IPS-NIHi11 (cell line): ENCODE results near the gene ZNF343.
"Not testable (repeated sequence)": the region's sequence is repeated elsewhere in the genome, so short reads cannot be mapped to it uniquely, and the experiment has no call there.

Source experiments
- DNase-seq: peaks from one replicate; pipeline ENCODE4 v3.0.0; 2012; ENCODE audit warnings: mixed read lengths, low spot score

ZNF343 gene

GRCh38 chr20:2508631-2509467 is at the start of gene ZNF343:
Gene ZNF343 (minus strand): TSS chr20:2508915. CDS start chr20:2493895, 15,020 bp downstream.
- DNase-seq: peak; percentile 93

- no peak for DNase-seq
Observed at GRCh38 chr20:2557873-2558580, 49.3 kb upstream of the ZNF343 start.

DNA sequence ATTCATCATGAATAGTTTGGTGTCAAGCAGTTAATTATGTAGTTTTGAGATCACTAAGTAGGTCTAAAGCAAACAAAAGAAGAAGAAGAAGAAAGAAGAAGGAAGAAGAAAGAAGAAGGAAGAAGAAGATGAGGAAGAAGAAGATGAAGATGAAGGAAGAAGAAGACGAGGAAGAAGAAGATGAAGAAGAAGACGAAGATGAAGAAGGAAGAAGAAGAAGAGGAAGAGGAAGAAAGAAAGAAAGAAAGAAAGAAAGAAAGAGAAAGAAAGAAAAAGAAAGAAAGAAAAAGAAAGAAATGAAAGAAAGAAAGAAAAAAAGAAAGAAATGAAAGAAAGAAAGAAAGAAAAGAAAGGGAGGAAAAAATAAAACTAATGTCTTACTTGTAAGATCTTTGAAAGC is 36.9 kb upstream of the ZNF343 start:
- DNase-seq: no peak

- DNase-seq: no peak
Observed at GRCh38 chr20:2544211-2544610, 35.5 kb upstream of the ZNF343 start.

- no peak for DNase-seq
Observed at GRCh38 chr20:2542361-2542760, 33.6 kb upstream of the ZNF343 start.

- DNase-seq: no peak
Observed at GRCh38 chr20:2541940-2542339, 33.2 kb upstream of the ZNF343 start.

DNA sequence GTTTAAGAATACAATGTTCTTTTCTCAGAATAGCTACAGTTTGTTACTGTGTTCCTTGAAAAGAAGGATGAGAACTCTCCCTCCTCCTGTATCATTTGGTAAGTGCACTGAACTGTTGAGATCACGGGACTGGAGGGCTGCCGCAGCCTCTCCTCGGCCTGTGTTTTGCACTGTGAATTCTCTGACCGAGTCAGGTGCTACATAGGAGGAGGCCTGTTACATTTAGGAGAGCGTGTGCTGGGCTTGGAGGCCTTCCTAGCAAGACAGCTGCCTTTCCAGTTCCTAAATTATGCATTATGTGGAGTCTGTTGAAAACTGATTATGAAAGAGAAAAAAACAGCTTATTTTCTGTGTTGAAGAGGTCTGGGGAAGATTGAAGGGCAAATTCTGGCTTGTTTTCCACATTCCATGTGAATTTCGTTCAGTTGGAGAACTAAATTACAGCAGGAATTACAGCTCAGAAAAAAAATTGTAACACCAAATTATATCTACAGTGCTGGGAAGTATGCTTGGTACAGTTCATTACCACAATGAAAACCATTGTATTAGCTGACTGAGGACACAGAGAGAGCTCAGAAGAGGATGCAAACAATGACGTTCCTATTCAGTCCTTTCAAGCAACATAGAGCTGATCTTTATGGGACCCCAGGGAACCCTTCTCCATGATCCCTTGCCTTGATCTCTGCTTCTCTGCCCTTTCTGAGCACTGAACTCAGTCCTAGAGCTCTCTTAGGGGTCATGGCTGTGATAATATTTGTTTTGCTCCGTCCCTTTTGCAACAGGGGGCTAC is 30.4 kb upstream of the ZNF343 start:
- no peak for DNase-seq

DNA sequence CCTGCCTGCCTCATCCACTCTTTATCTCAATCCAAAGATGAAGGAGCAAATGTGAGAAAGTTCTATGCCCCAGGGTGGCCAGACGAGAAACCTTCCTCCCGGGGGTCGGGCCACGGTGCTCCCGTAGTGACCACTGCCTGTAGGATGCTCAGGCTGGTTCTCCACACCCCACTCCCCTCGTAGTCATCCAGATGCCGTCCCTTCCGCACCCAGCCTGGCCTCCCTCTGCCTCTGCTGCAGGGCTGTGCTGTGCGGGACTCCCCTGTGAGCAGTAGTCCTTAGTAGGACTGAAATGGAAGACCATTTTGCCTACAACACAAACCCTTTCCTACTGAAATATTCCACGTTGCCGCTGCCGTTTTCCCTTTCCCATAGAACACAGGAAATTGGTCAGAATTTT is 29.6 kb upstream of the ZNF343 start:
- no peak for DNase-seq

DNA sequence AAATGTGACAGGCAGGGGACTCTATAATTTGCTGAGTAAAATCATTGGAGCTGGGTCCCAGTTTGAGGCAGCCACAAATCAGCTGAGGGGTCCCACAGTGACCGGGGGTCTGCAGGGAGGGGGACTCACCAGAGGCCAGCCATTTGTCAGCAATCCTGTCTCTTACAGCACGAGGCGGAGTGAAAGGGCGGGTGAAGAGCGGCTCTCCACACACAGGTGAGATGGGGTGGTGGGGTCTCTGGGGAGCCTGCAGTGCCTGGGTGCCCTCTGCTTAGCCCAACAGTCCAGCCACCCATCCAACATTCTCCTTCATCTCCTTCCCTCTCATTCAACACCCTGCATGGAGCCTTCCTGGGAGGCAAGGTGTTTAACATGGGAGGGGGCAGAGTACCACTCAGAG is 28.4 kb upstream of the ZNF343 start:
- no peak for DNase-seq

- DNase-seq: no peak
Observed at GRCh38 chr20:2536560-2536986, 27.9 kb upstream of the ZNF343 start, which contains the start of gene TMC2. Gene TMC2 (plus strand): TSS chr20:2536573. CDS start chr20:2536622, 49 bp downstream.

DNA sequence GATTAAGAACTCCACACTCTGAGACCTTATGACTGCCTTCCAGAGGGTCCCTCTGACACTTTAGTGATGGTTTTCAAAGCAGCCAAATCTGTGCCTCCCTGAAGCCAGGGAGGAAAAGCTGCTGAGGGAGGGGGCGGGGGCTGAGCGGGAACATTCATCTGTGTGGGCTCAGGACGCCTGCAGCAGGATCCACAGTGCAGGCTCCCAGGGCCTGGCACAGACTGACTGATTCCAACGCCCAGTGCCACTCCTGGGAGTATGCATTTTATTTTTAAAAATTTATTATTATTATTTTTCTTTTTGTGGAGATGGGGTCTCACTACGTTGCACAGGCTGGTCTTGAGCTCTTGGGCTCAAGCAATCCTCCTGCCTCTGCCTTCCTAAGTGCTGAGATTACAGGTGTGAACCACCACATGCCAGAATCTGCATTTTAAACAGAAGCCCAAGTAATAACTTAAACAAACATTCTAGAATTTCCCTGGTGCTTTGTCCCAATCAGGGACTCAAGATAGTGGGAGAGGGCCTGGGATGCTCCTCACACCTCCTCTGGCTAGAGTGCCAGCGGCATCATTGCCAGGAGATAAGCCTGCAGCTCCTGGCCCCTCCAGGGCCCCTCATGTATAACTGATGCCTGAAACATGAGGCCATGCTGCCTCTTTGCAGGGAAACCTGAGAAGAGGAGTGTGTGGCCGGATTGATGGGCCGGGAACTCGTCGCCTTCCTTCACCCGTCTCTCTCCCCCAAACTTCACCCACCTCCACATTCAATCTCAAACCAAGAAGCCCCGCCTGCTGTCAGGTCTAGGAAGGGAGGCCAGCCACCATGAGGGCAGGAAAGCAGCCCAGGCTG is 27.2 kb upstream of the ZNF343 start:
- peak; percentile 35 for DNase-seq

DNA sequence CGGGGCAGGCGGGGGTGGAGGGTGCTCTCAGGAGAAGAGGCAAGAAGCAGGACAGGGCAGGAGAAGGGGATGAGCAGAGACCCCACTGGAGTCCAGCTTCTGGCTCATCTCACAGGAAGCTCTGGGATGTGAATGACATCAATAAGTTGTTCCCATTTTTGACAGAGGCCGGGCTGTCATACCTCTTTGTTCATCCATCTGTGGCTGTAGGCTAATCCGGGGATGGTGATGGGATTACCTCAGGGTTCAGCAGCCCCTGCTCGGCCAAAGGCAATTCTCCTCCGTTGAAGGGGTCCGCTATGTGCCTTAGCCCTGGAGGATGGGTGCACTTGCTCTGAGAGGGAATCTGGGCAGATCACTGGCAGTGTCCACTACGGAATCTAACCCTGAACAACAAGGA is 24.4 kb upstream of the ZNF343 start:
- no peak for DNase-seq

- DNase-seq: no peak
Observed at GRCh38 chr20:2528671-2529271, 20.1 kb upstream of the ZNF343 start.

- no peak for DNase-seq
Observed at GRCh38 chr20:2527762-2528161, 19.0 kb upstream of the ZNF343 start.

DNA sequence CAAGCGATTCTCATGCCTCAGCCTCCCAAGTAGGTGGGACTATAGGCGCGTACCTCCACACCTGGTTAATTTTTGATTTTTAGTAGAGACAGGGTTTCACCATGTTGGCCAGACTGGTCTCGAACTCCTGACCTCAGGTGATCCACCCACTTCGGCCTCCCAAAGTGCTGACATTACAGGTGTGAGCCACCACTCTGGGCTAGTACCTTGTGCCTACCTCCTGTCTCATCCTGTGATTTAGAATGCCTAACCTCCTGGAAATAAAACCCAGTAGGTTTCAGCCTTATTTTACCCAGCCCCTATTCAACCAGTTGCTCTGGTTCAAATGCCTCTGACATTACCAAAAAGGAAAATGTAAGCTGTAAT is 17.5 kb upstream of the ZNF343 start:
- not testable (repeated sequence) for DNase-seq

DNA sequence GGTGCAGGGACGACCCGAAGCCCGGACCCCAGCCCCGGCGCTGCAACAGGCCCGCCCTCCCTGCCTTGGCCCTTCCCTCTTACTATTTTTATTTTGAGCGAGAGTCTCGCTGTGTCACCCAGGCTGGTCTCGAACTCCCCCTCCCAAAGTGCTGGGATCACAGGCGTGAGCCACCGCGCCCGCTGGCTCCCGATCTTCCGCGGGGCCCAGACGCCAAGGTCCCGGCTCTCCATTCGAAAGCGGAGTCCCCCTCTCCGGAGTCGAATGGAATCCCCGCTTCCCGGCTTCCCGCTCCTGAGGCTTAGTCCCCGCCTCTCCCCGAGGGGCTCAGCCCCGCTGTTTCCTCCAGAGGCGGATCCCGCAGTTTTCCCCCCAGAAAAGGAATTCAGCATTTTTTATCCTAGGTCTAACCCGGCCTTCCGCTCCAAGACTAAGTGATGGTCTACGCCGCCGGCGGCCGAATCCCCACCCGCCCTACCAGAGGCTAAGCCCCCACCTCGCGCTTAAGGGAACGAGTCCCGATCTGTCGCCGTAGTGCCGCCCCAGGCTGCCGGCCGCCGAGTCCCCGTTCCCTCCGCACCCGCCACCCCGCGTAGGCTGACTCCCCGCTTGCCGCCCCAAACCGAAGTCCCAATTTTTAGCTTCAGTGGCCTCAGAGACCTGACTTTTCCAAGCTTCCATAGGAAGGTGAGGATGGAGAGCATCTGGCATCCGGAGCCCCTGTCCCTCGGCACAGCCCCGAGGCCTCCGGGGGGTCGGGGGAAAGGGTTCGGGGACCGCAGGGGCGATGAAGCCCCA is 16.2 kb upstream of the ZNF343 start:
- DNase-seq: peak; percentile 61

DNA sequence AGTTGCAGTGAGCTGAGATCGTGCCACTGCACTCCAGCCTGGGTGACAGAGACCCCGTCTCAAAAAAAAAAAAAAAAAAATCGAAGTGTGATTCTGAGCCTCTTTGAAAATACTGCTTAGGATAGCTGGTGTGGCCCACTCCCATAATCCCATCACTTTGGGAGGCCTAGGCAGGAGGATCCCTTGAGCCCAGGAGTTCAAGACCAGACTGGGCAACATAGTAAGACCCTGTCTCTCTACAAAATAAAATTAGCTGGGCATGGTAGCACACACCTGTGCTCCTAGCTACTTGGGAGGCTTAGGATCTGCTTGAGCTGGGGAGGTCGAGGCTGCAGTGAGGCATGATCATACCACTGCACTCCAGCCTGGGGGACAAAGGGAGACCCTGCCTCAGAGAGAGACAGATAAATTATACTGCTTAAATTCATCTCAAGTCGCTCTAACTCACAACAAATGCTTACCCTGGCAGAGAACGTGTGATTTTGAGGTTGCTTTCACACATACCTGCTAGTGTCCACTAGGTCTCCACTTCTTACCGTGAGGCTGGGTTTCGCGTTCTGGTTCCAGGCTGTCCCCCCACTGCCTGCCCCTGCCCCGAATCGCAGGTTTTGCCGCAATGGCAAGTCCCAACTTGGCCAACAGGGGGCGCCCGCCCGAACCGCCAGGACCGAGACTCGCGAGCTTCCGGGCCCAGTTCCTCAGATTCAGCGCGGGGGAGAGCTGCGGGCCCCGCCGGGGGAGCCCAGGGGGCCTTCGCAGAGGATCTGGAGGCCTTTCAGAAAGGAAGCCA is 15.4 kb upstream of the ZNF343 start:
- peak; percentile 88 for DNase-seq

DNA sequence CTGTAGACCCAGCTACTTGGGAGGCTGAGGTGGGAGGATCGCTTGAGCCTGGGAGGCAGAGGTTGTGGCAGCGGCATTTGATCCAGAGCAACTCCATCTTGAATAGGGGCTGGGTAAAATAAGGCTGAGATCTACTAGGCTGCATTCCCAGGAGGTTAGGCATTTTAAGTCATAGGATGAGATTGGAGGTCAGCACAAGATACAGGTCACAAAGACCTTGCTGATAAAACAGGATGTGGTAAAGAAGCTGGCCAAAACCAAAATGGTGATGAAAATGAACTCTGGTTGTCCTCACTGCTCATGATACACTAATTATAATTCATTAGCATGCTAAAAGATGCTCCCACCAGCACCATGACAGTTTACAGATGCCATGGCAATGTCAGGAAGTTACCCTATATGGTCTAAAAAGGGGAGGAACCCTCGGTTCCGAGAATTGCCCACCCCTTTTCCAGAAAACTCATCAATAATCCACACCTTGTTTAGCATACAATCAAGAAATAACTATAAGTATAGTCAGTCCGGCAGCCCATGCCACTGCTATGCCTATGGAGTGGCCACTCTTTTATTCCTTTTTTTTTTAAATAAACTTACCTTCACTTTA is 14.2 kb upstream of the ZNF343 start:
- not testable (repeated sequence) for DNase-seq
